ENCODE measurements around the gene DHFR.

The DHFR gene

DNA sequence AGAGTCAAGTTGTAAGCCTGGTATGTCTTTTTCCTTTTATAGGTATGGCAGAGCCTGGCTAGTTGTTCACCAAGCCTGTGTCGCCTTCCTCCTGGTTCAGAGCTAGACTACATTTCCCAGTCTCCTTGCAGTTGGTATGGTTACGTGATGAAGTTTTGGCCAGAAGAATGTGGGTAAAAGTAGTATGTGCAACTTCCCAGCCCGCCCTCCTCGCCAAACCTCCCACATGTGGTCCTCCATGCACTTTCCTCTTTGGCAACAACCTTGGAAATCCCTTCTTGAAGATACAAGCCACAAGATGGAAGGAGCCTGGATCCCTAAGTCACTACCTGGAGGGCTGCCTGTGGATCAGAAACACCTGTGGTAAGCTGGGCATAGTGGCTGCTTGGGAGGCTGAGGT is 36.3 kb downstream of the DHFR start:
- H3K27ac ChIP-seq: no peak overlapping the region
- no peak for TF ChIP-seq ZFX (IDR thresholded peaks at IDR 0.05)
- TF ChIP-seq, protein P1, sequence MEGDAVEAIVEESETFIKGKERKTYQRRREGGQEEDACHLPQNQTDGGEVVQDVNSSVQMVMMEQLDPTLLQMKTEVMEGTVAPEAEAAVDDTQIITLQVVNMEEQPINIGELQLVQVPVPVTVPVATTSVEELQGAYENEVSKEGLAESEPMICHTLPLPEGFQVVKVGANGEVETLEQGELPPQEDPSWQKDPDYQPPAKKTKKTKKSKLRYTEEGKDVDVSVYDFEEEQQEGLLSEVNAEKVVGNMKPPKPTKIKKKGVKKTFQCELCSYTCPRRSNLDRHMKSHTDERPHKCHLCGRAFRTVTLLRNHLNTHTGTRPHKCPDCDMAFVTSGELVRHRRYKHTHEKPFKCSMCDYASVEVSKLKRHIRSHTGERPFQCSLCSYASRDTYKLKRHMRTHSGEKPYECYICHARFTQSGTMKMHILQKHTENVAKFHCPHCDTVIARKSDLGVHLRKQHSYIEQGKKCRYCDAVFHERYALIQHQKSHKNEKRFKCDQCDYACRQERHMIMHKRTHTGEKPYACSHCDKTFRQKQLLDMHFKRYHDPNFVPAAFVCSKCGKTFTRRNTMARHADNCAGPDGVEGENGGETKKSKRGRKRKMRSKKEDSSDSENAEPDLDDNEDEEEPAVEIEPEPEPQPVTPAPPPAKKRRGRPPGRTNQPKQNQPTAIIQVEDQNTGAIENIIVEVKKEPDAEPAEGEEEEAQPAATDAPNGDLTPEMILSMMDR (conservative IDR thresholded peaks at IDR 0.05): no peak

DNA sequence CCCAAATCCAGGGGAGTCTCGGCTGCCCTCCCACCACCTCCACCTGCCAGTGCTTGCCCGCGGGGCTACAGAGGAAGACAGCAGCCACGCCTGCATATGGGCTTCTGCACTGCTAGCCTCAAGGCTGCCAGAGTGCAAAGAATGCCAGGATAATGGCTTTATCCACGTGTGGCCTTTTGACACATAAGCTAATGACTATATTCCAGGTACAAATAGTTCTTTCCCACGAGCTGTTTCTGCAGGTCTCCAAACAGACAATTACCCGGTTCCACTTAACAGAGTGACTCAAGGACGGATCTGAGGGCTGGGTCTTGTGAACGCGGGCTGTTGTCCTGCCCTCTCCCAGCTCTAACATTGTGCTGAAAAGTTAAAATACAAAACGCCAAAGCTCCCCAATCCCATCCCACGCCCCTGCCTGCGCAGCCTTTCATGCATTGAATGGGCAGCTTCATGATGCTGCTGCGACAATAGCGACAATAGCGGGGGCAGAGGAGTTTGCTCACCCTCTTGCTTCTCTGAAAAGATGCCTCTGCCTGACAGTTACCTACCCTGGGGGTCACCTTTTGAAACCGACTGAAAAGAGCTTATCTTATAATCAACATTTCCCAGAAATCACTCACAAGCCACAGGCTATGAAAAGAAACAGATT is 39.4 kb downstream of the DHFR start:
- TF ChIP-seq, protein P1 (conservative IDR thresholded peaks at IDR 0.05): no peak
- no peak for TF ChIP-seq ZFX (IDR thresholded peaks at IDR 0.05)
- no peak overlapping the region for H3K27ac ChIP-seq

DNA sequence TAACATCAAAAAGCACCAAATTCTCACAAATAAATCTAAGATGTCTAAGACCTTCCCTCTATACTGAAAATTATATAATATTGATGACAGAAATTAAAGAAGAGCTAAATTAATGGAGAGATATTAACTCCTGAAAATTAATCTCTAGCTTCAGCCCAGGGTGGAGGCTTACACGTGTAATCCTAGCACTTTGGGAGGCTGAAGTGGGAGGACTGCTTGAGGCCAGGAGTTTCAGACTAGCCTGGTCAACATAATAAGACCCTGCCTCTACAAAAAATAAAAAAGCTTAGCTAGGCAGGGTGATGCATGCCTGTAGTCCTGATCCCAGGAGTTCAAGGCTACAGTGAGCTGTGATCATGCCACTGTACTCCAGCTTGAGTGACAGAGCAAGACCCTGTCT is 45.1 kb downstream of the DHFR start:
- H3K27ac ChIP-seq: no peak overlapping the region
- TF ChIP-seq, protein P1 (conservative IDR thresholded peaks at IDR 0.05): no peak
- TF ChIP-seq ZFX (IDR thresholded peaks at IDR 0.05): no peak

DNA sequence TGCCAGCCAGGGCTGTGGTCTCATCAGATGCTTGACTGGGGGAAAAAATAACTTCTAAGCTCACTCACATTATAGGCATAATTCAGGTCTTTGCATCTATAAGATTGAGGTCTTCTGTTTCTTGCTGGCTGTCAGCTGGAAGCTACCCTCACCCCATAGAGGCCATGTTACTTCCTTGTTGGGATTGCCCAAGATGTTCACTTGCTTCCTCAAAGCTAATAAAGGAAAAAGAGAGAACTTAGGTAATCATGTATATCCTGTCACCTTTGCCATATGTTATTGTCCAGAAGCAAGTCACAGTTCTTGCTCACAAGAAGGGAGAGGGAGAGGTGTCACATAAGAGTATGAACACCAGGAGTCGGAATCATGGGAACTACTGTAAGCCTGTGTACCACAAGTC is 46.1 kb downstream of the DHFR start:
- TF ChIP-seq, protein P1 (conservative IDR thresholded peaks at IDR 0.05): no peak
- TF ChIP-seq ZFX (IDR thresholded peaks at IDR 0.05): no peak
- no peak overlapping the region for H3K27ac ChIP-seq

DNA sequence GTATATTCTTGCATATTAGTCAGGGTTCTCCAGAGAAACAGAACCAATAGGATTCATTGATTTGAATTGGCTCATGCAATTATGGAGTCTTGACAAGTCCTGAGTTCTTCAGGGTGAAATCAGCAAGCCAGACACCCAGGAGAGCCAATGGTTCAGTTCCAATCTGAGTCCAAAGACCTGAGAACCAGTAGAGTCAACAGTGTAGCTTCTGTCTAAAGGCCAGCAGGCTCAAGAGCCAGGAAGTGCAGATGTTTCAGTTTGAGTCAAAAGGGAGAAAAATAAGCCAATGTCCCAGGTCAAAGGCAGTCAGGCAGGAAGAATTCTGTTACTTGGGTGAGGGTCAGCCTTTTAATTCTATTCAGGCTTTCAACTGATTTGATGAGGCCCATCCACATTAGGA is 47.0 kb downstream of the DHFR start:
- no peak overlapping the region for H3K27ac ChIP-seq
- TF ChIP-seq ZFX (IDR thresholded peaks at IDR 0.05): no peak
- TF ChIP-seq, protein P1 (conservative IDR thresholded peaks at IDR 0.05): no peak

DNA sequence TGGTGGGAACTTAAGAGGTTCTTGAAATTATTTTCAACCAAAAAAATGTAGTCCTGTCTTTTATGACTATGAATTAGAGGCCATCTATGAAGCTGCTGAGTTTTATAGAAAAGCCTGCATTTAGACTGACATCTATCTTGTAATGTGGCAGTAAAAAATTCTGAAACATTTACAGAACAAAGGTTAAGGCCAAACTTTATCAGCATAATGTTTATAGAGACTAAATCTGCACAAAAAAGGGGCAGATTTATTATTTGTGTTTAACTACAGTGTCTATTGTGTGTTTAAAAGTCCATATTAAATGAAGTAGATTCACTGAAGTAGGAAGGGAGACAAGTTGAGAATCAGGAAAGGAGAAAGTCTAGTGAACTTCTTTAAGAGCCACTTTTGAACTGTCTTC is 47.4 kb downstream of the DHFR start:
- TF ChIP-seq, protein P1 (conservative IDR thresholded peaks at IDR 0.05): no peak
- no peak for TF ChIP-seq ZFX (IDR thresholded peaks at IDR 0.05)
- H3K27ac ChIP-seq: no peak overlapping the region

DNA sequence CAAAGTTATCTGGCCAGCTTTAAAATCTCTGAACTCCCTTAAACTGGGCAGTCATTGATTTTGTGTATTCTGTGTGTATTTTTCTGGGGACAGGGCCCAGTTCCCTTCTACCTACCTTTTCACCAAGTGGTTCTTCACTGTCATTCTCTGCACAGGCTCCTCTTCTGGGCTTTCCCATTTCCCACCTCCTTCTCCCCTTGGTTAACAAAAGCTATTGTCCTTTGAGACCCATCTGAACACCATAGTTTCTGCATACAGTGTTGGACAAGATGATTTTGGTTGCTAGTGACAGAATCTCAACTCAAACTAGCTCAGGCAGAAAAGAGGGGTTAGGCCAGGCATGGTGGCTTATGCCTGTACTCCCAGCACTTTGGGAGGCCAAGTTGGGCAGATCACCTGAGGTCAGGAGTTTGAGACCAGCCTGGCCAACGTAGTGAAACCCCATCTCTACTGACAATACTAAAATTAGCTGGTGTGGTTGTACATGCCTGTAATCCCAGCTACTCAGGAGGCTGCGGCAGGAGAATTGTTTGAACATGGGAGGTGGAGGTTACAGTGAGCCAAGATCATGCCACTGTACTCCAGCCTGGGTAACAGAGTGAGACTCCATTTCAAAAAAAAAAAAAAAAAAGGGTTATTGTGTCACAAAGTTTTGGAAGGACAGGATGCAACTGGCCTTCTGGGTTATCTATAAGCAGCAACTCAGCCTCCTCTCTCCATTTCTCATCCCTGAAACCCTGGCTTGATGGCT is 53.7 kb downstream of the DHFR start:
- TF ChIP-seq, protein P1 (conservative IDR thresholded peaks at IDR 0.05): no peak
- TF ChIP-seq ZFX (IDR thresholded peaks at IDR 0.05): no peak
- no peak overlapping the region for H3K27ac ChIP-seq
